Activated T-cell treated with anti-CD3 and anti-CD28 coated beads for 1 hour (primary cell): ENCODE results near the gene NRN1.
"Not testable (repeated sequence)": the region's sequence is repeated elsewhere in the genome, so short reads cannot be mapped to it uniquely, and the experiment has no call there.

Experiments used
- DNase-seq: peaks from one replicate; pipeline ENCODE4 v3.0.0-alpha.2; 2020; ENCODE audit warnings: low read depth

The NRN1 gene

DNA sequence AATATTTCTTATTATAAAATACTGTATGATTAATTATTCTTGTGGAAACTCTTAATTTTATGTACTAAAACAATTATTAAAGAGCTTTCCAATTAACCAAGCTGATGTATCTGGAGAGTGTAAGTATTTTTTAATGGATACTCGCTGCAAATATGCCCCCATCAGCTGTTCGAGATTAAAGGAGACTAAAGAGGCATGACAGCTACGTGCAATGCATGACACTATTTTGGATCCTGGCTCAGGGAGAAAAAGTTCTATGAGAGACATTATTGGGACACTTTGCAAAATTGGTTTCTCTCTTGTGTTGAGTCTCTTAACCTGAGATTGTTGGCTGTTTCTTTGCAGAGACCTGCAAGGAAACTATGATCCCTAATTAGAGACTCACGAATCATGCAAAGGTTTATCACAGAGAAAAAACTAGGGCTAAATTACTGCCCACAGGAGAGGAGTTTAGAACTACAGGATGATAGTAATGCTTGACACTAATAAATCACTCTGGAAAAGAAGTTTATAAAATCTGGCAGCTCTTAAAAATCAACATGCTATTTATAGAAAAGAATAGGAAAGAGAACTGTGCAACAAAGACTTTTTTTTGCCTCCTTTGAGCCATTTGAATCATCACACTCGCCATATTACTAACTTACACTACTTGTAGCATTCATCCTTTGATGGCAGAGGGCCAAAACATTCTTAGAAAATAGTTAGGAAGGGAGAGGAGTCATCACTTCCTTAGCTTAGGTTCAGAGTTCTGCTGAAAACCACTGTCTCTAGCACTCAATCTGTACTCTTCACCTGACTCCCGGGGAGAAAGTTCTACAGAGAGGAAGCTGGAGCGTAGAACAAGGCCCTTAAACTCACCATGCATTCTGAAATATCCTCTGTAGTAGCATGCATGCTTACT lies 25.3 kb downstream of the NRN1 start:
- no peak for DNase-seq

DNA sequence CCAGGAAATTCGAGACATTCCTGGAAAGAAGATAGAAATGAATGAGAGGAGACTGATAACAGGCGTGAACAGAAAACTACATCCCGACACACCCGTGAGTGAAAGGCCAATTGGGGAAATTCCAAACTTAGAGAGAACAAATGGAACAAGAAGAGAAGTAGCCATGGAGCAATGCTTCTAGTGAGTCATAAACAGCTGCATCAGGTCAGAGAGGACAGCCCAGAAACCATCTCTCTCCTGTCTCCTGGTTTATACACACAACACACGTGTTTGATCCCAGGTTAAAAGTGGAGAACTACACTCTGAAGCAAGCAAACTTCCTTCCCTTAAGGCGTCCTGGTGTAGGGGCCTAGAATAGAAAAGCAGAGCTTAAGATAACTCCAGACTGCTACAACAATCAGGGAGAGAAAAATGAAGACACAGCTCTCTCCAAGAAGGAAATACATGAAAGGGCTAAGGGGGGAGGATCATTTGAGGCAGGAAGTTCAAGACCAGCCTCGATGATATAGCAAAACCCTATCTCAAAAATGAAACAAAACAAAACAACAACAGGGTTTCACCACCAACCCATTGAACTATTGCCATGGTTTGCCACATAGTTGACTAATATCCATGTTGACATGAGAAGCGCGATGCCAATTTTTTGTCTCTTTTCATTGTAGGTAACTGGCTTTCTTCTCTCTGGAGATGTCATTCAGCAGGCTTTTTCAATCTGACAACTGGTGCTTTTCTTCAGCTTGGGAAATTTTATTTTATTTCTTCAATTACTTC lies 26.9 kb downstream of the NRN1 start:
- DNase-seq: no peak

DNA sequence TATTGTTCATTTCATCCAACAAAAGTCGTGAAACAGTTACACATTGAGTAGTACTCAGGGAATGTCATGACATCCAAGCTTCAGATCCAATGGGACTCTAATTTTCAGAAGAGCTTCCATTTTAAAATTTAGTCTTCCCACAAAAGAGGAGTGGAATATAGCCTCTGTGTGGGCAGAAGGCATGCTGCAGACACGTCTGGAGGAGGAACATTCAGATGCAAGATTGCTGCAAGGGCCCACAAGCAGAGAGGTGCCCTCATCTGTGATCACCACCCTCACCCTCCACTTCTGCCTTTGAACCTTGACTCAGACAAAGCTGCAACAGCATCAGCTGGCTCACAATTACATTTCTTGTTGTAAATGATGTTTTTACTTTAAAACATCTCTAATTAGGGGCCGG lies 29.9 kb downstream of the NRN1 start:
- no peak for DNase-seq

DNA sequence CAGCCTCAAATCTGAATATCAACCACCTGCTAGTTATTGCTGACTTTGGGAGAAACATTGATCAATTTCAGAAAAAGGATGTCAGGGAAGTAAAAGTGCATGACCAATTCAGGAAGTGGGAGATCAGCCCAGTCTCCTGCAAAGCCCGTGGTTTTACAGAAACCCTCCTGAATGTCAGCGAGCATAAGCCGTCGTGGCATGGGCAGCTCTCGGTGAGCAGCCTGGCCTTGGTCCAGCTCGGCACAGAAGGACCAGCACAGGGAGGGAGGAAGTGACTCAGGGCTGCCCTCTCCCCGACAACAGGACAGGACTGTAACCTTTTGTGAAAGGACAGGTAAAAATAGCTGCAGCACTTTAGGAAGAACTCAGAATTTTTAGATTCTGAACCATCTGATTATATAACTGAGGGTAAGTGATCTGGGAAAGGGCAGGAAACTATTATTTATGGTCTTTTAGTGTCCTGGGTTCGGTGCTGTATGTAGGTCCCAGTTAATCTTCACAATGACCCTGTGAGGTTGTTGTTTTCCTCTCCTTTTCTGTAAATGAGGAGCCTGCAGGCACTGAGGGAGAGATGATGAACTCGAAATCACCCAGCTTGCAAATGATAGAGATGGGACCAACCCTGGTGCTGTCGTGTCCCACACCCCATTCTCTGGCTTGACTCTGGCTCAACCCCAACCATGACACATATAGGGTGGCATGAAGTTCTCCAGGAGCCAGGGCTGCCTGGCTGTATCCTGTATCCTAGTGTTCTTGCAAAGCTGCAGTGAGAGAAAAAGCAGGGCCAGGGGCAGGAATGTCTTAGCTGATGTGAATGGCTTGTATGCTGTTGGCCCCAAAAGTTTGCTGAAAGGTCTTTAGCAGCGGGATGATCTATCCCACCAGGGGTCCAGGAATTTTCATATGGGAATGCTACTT lies 37.6 kb downstream of the NRN1 start:
- DNase-seq: no peak

DNA sequence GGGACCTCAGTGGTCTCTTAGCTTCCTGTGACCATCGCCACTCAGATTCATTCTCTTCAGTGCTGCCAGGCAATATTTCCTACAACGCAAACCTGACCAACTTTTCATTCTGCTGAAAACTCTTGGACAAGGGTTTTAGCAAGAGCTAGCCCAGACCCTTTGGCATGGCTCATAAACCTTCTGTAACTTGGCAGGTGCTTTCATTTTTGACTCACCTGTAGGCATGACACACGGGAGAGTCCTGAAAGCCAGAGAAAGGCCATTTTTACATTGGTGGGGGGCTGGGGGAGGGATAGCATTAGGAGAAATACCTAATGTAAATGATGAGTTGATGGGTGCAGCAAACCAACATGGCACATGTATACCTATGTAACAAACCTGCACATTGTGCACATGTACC lies 38.7 kb downstream of the NRN1 start:
- not testable (repeated sequence) for DNase-seq

DNA sequence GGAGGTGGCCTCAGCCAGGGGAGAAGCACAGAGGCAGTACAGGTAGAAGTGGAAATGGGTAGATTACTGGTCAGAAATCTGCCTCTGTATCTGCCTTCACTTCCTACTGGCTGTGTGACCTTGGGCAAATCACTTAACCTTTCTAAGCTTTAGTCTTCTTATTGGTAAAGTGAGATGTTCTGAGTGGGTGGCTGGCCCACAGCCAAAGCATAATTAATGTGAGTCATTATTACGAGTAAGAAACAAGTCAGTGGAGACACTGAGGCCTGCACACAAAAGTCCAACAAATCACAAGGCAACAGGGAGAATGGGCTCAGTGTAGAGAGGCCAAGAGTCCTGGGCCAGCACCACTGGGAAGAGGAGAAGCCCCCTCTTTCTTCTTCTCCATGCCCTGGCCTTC lies 39.1 kb downstream of the NRN1 start:
- DNase-seq: no peak

DNA sequence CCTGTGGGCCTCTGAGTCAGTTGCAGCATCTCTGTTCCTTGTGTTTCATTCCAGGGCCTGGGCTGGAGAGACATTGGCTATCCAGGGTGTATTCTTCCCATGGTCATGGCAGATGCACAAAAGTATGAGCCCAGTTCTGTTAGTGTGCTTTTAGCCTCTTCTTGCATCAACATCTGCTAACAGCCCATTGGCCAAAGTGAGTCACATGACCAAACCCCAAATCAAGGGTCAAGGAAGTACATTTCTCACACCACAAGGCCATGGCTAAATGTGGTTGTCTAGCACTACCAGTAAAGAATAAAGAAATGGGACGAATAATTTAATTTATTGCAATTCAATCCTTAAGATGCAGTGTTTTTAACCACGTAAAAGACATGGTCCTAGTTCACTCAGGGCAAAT lies 43.9 kb downstream of the NRN1 start:
- no peak for DNase-seq

DNA sequence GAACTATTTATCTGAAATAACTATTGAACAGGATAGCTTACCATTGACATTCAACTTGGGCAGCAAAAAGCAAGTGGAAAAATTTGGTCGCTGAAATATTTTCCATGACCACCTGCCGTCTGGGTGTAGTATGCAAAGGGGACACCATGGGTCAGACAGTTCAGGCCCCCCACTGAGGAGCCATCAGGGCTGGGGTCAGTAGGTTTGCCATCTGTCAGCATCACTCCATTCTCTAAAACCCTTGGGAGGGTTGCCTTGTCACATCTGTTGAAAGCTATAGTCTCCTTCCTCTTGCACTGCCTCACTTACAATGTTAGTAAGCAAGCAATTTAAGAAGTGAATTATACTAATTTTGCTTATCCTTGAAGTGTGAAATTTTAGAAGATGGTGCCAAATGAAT lies 44.9 kb downstream of the NRN1 start:
- no peak for DNase-seq

DNA sequence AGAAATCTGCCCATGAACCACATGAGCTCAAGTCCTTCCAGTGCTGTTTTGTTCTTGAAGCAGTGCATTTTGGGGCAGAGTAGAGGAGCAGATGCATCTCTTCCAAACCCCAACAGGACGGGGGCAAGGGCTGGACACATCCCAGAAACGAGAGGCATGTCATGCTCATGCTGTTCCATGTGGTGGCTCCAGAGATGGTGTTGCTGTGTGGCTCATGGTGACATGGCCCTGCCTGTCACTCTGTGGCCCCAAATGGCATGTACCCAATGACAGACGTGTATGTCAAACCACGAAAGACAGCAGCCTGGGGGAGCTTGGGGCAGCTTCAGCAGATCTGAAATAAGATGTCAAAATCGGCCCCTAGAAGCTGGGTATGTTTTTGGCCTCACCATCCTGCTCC lies 46.3 kb downstream of the NRN1 start:
- no peak for DNase-seq

DNA sequence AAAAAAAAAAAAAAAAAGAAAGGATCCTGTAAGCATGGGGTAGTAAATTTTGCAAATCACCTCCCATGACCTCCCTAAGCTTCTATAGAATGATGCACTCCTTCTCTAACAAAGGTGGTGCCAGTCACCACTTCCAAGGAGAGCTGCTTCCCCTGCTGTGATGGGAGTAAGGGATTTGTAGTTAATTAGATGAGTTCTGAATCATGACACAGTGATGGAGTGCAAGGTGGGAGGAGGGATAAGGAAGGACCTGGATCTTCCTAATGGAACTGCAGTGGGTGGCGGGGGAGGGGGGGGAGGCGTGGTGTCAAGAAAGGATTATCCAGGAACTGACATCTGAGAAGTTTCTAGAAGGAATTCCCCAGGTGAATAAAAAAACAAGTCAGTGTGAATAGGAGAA lies 47.8 kb downstream of the NRN1 start:
- DNase-seq: no peak

DNA sequence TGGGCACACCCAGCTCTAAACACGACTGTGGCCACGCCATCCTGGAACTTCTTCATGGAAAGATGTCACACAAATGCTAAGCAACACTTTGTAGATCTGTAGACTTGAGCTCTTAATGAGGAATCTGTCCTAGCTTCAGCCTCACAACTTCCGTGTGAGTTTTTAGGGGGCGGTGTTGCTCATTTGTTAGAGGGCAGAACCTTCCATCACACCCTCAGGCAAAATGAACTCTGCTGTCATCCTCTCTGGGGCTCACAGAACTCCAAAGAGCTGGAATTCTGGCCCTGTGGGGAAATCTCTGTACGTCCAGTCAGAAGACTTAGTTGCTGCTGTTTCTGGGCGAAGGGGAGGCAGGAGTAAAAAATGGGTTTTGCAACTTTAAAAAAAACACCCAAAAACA lies 49.8 kb downstream of the NRN1 start:
- DNase-seq: no peak

DNA sequence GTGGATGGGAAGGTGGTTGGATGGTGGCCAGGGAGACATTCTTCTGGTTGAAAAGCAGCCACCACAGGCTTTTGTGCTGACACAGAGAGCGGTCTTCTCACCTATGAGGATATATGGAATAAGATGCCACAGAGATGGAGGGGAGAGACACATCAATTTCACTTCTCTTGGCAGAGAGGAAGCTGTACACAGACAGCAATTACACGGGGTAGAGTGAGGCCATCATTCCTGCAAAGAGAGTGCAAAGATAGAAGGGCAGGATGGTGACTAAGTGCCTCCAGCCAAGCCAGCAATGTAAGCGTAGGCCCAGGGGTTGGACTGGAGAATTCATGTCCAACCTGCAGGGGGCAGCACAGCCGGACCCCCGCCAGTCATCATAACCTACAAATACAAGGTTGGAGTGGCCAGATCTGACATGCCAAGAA lies 56.4 kb downstream of the NRN1 start:
- DNase-seq: no peak
